NCI-H69 (cell line): ENCODE measurements around the gene DLGAP5.
A peak's percentile ranks its signal among the peaks of the same experiment; 100 is the strongest.

Source experiments
- DNase-seq: peaks from one replicate; lab custom pipeline; 2025; lab: John Stamatoyannopoulos, UW

The DLGAP5 gene

DNA sequence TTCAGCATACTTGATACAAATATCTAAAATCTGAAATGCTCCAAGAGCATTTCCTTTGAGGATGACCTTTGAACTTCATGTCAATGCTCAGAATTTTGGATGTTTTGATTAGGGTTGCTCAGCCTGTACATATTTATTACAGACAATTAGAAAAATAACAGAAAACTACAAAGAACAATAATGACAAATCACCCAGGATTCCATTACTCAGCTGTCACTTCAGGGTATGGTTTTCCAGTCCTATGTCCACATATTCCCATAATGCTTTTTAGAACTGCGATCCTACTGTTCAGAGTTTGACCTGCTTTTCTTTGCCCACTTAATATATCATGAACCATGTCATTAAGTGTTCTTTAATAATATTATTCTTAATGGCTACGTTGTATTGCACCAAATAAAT lies 11.4 kb downstream of the DLGAP5 start:
- DNase-seq = no peak

DNA sequence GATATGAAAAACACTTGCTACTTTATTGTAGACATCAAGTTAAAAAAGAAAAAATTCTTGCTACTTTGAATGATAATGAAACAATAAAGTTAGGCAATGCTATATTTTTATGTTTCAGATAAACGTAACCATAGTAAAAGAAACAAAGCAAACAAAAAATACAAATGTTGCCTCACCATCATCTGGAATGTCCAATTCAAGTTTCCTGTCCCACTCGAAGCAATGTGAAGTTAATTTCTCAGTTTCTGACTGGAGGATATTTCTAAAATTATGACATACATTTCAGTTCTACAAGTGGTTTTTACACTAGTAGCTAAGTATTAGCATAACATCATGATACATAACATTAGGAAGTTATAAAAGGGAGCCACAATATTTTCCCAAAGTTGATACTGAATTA lies 20.9 kb downstream of the DLGAP5 start:
- no peak for DNase-seq

DNA sequence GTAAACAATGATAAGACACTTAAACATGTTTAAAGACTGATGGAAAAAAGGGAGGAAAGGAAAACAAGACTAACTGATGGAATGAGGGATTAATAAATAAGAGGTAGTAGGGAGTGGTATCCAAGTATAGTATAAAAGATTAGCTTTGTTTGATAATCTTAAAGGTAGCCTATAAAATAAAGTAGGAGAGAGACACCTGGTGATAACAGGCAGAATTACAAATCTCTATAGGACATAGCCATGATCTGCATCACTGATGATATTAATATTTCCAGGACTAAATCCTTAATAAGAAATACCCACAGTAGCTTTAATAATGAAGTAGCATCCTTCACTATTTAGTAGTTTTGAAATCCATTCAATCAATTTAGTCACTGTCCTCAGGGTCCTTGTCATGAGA lies 30.4 kb downstream of the DLGAP5 start:
- DNase-seq = peak; percentile 31

DNA sequence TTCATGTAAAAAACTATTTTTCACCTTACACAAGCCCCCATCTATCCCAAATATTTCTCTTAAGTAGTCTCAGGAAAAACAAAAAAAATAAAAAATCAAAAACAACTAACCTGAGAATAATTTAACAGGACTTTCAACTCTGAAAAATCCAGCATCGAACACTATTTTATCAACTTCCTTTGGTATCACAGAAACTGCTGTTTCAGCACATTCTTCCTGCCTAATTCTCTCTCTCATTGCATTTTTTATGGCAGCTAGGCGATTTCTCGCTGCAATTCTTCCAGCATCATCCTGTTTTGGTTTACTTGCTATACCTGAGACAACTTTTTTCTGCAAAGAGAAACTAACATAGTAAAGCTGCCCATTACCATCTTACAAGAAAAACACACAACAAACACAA lies 33.0 kb downstream of the DLGAP5 start:
- no peak for DNase-seq

GRCh38 chr14:55157080-55157479 lies 34.3 kb downstream of the DLGAP5 start:
- DNase-seq = no peak

GRCh38 chr14:55153951-55154350 lies 37.4 kb downstream of the DLGAP5 start:
- DNase-seq = peak; percentile 43

DNA sequence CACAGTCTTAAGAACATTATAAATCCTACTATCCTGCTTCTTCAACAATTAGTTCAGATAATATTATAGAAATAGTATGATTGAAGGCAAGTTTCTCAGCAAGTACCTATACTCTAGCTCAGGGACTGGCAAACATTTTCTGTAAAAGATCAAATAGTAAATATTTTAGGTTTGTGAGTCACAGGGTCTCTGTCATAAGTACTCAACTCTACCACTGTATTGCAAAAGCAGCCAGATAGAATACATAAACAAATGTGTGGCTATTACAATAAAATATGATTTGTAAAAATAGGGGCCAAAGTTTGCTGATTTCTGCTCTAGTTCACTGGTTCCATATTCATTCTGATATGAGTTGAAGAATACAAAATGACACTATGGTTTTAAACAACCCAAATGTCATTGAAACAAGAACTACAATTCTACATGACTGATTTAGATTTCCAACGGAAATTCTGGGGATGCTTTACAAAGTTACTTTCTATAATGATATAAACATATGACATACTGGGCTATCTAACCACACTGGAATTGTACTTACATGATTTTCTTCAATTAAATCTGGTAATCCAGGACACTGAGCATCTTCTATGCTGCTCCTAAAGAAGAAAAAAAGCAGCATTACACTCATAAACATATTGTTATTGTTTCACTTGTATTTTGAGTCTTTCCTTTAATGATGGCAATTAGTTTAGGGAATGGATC lies 39.2 kb downstream of the DLGAP5 start:
- DNase-seq = no peak

DNA sequence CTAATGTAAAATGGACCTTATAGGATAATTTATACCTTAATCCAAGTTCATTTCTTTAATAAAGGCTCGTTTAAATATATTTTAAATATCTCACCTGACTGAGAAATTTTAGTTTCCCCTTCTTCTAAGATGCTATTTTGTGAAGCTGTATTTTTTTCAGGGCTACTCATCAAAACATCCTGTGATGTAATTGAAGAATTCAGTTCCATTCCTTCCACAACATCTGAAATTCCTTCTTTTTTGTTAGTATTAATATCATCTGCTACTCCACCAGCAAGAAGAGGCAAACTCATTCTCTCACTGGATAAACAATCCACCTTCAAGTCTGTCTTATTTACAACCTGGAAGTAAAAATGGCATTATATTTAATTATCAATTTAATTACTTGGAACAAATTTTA lies 39.8 kb downstream of the DLGAP5 start:
- DNase-seq = no peak

DNA sequence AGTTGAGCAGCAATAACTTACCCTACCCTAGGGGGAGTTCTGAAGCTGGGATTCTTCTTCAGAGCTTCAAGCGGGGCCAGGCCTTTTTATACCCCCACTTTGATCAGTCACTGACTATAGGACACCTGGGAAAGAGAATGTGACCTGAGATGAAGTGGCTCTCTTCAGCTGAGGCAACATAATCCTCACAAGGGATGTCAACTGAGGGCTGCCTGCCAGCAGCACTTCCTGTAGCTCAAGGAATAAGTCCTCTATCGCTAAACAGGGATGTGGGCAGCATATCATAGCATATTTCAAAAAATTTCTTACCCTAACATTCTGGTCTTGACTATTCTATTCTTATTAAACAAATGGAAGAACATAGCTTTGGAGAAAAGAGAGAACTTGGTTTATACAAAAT lies 45.0 kb downstream of the DLGAP5 start:
- no peak for DNase-seq

GRCh38 chr14:55142466-55142865 lies 48.9 kb downstream of the DLGAP5 start:
- DNase-seq = peak; percentile 70

DNA sequence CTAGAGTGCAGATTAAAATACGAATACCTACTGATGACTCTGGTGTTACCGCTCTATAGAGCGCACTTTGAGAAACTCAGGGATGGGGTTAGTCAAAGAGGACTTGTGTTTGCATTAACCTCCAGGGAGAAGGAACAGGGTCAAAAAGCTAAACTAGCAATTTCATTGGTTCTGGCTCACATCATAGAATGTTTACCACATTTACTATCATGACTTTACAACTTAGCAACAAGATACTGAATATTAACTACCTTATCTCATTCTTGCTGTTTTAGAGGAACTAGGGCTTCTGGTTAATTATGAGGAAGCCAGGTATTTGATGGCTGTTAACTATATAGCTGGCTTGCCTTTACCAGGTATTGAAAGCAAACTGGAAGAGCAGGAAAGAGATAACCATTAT lies 49.6 kb downstream of the DLGAP5 start:
- no peak for DNase-seq

GRCh38 chr14:55139696-55140509 lies 51.5 kb downstream of the DLGAP5 start:
- DNase-seq = no peak

- DNase-seq = no peak
Measured at GRCh38 chr14:55139141-55139540, 52.2 kb downstream of the DLGAP5 start.

DNA sequence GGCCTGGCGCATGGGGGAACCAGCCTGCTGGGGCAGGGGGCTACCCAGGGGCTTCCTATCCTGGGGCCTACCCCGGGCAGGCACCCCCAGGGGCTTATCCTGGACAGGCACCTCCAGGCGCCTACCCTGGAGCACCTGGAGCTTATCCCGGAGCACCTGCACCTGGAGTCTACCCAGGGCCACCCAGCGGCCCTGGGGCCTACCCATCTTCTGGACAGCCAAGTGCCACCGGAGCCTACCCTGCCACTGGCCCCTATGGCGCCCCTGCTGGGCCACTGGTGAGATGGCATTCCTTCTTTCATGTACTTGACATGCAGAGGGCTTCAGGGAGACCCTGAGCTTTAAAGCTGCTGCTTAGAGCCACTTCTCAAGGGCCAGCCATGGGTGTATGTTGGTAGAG lies 53.3 kb downstream of the DLGAP5 start:
- DNase-seq = peak; percentile 14

DNA sequence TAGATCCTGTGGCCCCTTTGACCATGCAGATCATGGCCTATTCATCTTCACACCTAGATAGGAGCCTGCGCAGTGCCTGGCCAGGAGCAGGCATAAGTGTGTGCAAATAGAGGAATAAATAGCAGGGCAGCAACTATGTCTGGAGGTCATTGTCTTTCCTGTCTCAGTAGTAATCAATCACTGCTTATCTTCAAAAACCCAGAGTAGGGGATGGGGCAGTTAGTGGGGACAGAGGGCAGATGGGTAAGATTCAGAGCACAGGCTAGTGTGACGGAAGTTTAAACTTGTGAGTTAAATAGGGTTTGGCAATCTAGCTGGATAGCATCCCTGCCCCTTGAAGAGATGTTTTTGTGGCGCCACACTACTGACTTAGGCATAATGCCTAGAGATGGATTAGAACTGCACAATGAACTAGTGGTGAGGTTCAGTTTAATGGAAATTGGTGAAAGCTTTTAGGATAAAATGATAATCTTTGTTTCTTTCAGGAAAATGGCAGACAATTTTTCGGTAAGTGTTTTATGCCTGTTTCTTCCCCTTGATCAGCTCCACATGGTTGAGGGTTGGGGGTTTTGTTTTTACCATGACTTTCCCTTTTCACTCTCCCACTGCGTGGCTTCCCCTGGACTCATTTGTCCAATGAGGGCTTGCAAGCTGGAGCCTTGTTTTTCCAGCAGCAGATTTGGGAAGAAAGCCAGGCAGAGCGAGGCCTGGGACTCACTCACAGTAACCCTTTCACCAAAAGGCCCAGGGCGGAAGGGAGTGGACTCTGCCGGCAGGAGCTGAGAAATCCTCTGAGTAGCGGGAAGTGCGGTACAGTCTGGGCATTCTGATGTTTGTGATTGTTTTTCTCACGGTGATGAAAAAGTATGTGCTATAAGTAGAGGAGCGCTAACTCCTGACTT lies 54.2 kb downstream of the DLGAP5 start:
- DNase-seq = no peak

GRCh38 chr14:55136241-55136640 lies 55.1 kb downstream of the DLGAP5 start:
- no peak for DNase-seq

DNA sequence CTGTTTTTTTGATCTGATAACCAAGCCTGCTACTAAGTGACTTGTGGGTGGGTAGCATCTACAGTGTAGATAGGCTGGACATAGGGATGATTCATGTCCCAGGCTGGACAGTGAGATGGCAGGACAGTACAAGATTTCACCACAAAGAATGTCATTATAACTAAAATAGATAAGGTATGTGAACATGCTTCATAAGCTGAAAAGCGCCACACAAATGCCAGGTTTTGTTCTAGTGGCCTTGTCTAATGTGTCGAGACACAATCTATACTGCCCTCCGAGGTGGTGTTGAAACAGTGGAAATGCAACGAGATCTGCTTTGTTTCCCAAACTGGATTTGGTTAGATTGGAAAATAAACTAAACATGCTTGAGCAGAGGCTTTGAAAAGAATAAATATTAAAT lies 58.0 kb downstream of the DLGAP5 start:
- peak; percentile 11 for DNase-seq

DNA sequence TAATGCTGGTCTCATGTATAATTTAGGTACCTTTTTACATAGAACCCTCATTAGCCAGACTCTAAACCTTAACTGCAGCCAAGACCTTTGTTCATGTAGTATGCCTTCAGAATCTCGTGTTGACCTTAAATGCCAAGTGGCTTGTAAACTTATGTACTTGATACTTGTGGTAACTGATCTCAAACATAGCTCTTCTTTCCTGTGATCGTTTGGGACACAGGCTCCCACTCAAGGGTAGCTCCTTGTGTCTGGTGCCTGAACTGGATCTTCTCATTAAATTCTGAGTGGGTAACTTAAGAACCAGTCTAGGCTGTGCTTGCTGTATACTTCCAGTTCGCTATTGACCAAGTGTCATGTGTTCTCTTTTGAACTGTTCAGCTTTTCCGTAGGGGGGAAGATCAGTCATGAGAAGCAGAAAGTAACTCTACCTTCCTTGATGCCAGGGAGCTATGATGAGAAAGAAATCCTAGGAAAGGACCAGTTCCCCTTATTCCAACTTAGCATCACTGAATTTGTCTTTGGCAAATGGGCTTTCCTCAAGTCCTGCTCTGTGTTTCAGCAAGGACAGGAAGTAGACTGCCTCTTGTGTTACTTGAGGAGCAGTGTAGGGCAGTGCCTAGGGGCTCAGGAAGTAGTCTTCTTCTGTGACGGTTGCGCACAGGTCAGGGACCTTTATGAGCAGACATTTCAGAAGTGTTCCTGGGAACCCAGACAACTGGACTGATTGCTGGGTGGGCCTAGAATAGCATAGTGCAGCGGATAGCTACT lies 59.8 kb downstream of the DLGAP5 start:
- DNase-seq = peak; percentile 12

GRCh38 chr14:55130196-55130550 lies 61.2 kb downstream of the DLGAP5 start:
- peak; percentile 62 for DNase-seq

- DNase-seq = peak; percentile 66
Measured at GRCh38 chr14:55129428-55130195, 61.8 kb downstream of the DLGAP5 start.

- DNase-seq = peak; percentile 62
Measured at GRCh38 chr14:55129086-55129427, 62.3 kb downstream of the DLGAP5 start, which contains the start of gene LGALS3. Gene LGALS3 (plus strand): TSS chr14:55129252. CDS start chr14:55137374, 8,122 bp downstream.
